ENCODE measurements around the gene ETS1.

ETS1 gene

DNA sequence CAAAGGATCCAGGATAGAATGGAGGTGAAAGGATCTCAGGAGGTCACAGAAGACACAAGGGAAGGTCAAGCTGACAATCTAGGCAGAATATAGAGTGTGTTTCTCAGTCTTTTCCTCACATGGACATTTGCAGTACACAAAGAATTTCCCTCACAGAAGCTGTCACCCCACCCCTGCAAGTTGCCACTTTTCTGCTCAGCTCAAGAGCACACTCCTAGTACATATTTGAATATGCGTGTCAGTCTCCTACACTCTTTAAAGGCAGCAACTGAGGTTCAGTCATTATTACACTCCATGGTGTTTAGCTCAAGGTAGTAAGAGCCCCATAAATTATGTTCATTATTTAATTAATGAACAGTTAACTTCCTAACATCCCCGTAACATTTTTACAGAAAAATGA, 59.1 kb downstream of the ETS1 start:
- Histone ChIP-seq H3K27ac (ENCODE audit: low read length) (no peak overlapping the region), H3K27me3 (replicated peaks; ENCODE audit: insufficient read depth, low read length) (no peaks in the 10 kb centered on the region), H3F3A (ENCODE audit: insufficient read depth, low read length) (no peaks in the 10 kb centered on the region), H3K9ac (ENCODE audit: low read length) (no peak overlapping the region), H3K36me3 (replicated peaks; ENCODE audit: insufficient read depth, low read length) (no peaks in the 10 kb centered on the region), H3K4me3 (ENCODE audit: low read length) (no peak overlapping the region), H3K9me3 (replicated peaks; ENCODE audit: insufficient read depth, low read length) (no peaks in the 10 kb centered on the region), H3K9me2 (replicated peaks; ENCODE audit: insufficient read depth, low read length) (no peaks in the 10 kb centered on the region), H3K4me1 (ENCODE audit: low read length) (peaks cover 3% of the 10 kb centered on the region), H4K20me1 (ENCODE audit: insufficient read depth, low read length) (no peaks in the 10 kb centered on the region), H3K4me2 (ENCODE audit: low read depth, low read length) (no peak overlapping the region), H3K79me2 (ENCODE audit: low read length) (no peaks in the 10 kb centered on the region), H2AFZ (ENCODE audit: low read length) (no peak overlapping the region)
- DNase-seq = no peak
- TF ChIP-seq, protein P1, sequence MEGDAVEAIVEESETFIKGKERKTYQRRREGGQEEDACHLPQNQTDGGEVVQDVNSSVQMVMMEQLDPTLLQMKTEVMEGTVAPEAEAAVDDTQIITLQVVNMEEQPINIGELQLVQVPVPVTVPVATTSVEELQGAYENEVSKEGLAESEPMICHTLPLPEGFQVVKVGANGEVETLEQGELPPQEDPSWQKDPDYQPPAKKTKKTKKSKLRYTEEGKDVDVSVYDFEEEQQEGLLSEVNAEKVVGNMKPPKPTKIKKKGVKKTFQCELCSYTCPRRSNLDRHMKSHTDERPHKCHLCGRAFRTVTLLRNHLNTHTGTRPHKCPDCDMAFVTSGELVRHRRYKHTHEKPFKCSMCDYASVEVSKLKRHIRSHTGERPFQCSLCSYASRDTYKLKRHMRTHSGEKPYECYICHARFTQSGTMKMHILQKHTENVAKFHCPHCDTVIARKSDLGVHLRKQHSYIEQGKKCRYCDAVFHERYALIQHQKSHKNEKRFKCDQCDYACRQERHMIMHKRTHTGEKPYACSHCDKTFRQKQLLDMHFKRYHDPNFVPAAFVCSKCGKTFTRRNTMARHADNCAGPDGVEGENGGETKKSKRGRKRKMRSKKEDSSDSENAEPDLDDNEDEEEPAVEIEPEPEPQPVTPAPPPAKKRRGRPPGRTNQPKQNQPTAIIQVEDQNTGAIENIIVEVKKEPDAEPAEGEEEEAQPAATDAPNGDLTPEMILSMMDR (IDR thresholded peaks at IDR 0.05; ENCODE audit: low read length) = no peak
- TF ChIP-seq EZH2 (optimal IDR thresholded peaks at IDR 0.05; ENCODE audit: low read depth, low read length) (no peak), EZH2phosphoT487 (IDR thresholded peaks at IDR 0.05; ENCODE audit: low read length) (no peak)

GRCh38 chr11:128527046-128527445, 60.3 kb downstream of the ETS1 start:
- no peaks in the 10 kb centered on the region for H3K27me3 ChIP-seq (replicated peaks; ENCODE audit: insufficient read depth, low read length)
- TF ChIP-seq EZH2 (optimal IDR thresholded peaks at IDR 0.05; ENCODE audit: low read depth, low read length) (no peak), EZH2phosphoT487 (IDR thresholded peaks at IDR 0.05; ENCODE audit: low read length) (no peak)
- TF ChIP-seq, protein P1 (IDR thresholded peaks at IDR 0.05; ENCODE audit: low read length) = no peak

DNA sequence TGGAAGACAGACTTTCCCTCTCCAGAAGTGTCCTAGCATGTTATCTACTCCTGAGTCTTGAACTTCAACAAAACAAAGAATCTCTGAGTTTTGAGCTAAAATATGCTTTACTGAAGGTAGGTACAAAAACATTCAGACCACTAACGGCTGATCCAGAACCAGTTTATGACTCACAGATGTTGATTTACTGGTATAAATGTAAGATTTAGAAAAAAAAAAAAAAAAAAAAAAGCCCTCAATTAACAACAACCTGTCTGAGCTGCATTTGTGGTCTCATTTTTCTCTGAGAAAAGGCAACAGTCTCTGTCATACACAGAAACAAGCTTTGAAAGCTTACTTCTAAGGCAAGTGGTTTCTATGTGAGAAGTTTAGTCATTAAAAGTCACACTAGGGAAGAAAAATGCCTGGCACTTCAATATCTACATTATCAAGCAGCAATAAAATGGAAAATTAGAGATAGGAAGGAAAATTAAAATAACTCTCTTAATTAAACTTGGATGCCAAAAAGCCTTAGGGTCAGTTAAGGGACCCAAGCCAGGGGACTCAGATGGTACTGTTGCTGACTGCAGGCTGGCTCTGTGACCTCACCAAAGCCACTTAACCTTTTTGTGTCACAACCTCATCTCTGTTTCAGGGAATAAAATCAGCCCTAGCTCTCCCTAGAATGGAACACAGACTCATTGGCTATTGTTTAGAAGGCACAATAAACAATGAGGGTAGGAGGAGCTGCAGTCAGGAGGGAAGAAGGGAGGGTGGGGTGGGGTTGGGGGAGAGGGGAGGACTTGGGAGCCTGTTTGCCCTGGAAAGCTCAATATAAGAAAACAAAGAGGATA, 61.7 kb downstream of the ETS1 start:
- Histone ChIP-seq H3K9me3 (replicated peaks; ENCODE audit: insufficient read depth, low read length) (no peaks in the 10 kb centered on the region), H3F3A (ENCODE audit: insufficient read depth, low read length) (no peaks in the 10 kb centered on the region), H3K4me3 (ENCODE audit: low read length) (no peak overlapping the region), H3K4me2 (ENCODE audit: low read depth, low read length) (no peak overlapping the region), H4K20me1 (ENCODE audit: insufficient read depth, low read length) (no peaks in the 10 kb centered on the region), H2AFZ (ENCODE audit: low read length) (no peak overlapping the region), H3K9ac (ENCODE audit: low read length) (no peak overlapping the region), H3K27me3 (replicated peaks; ENCODE audit: insufficient read depth, low read length) (no peaks in the 10 kb centered on the region), H3K79me2 (ENCODE audit: low read length) (peaks cover 13% of the 10 kb centered on the region), H3K36me3 (replicated peaks; ENCODE audit: insufficient read depth, low read length) (no peaks in the 10 kb centered on the region), H3K27ac (ENCODE audit: low read length) (no peak overlapping the region), H3K4me1 (ENCODE audit: low read length) (peaks cover 9% of the 10 kb centered on the region), H3K9me2 (replicated peaks; ENCODE audit: insufficient read depth, low read length) (no peaks in the 10 kb centered on the region)
- no peak for DNase-seq
- no peak for TF ChIP-seq EZH2phosphoT487 (IDR thresholded peaks at IDR 0.05; ENCODE audit: low read length)
- TF ChIP-seq, protein P1 (IDR thresholded peaks at IDR 0.05; ENCODE audit: low read length) = no peak
- no peak for TF ChIP-seq EZH2 (optimal IDR thresholded peaks at IDR 0.05; ENCODE audit: low read depth, low read length)

More at GRCh38 chr11:128527046-128527445, 60.3 kb downstream of the ETS1 start:
- H3K79me2 ChIP-seq (ENCODE audit: low read length) = no peaks in the 10 kb centered on the region
- no peaks in the 10 kb centered on the region for H3F3A ChIP-seq (ENCODE audit: insufficient read depth, low read length)
- no peak overlapping the region for H3K27ac ChIP-seq (ENCODE audit: low read length)
- H3K36me3 ChIP-seq (replicated peaks; ENCODE audit: insufficient read depth, low read length) = no peaks in the 10 kb centered on the region
- H3K4me3 ChIP-seq (ENCODE audit: low read length) = no peak overlapping the region
- DNase-seq = no peak
- H3K4me2 ChIP-seq (ENCODE audit: low read depth, low read length) = no peak overlapping the region
- no peaks in the 10 kb centered on the region for H4K20me1 ChIP-seq (ENCODE audit: insufficient read depth, low read length)
- H3K9me2 ChIP-seq (replicated peaks; ENCODE audit: insufficient read depth, low read length) = no peaks in the 10 kb centered on the region
- peaks cover 9% of the 10 kb centered on the region for H3K4me1 ChIP-seq (ENCODE audit: low read length)
- H2AFZ ChIP-seq (ENCODE audit: low read length) = no peak overlapping the region
- no peaks in the 10 kb centered on the region for H3K9me3 ChIP-seq (replicated peaks; ENCODE audit: insufficient read depth, low read length)
- no peak overlapping the region for H3K9ac ChIP-seq (ENCODE audit: low read length)

All from MM.1S (cell line).